Measurements from ENCODE around the gene KAZALD1.

The KAZALD1 gene

GRCh38 chr10:101085846-101086245, 24.1 kb downstream of the KAZALD1 start (continued):
- TF ChIP-seq ZNF211 (tag by site-specific recombination; IDR thresholded peaks at IDR 0.05; ENCODE audit: low read depth) (no peak), SETDB1 (IDR thresholded peaks at IDR 0.05; ENCODE audit: insufficient read length, low read length) (no peak), PRDM1 (tag by site-specific recombination; IDR thresholded peaks at IDR 0.05) (no peak), AEBP2 (tag by site-specific recombination; IDR thresholded peaks at IDR 0.05; ENCODE audit: borderline replicate concordance) (no peak), ZNF37A (tag by site-specific recombination; IDR thresholded peaks at IDR 0.05) (no peak), BCL11A (tag by site-specific recombination; IDR thresholded peaks at IDR 0.05; ENCODE audit: low read depth) (no peak), HOXA7 (CRISPR knock-in tag; IDR thresholded peaks at IDR 0.05; ENCODE audit: borderline replicate concordance) (no peak), ZEB2 (tag by site-specific recombination; IDR thresholded peaks at IDR 0.05) (no peak), YY1 (tag by site-specific recombination; IDR thresholded peaks at IDR 0.05) (no peak)

- no peak for TF ChIP-seq ZNF155 (tag by site-specific recombination; IDR thresholded peaks at IDR 0.05)
- no peak for TF ChIP-seq ZNF280D (tag by site-specific recombination; IDR thresholded peaks at IDR 0.05)
- TF ChIP-seq ZNF423 (tag by site-specific recombination; IDR thresholded peaks at IDR 0.05) = no peak
- TF ChIP-seq ZEB2 (tag by site-specific recombination; IDR thresholded peaks at IDR 0.05) = no peak
- TF ChIP-seq ZNF146 (tag by site-specific recombination; IDR thresholded peaks at IDR 0.05) = no peak
- TF ChIP-seq ZNF169 (tag by site-specific recombination; IDR thresholded peaks at IDR 0.05) = no peak
- TF ChIP-seq ZNF366 (tag by site-specific recombination; conservative IDR thresholded peaks at IDR 0.05) = no peak
- no peak for TF ChIP-seq ZNF561 (tag by site-specific recombination; IDR thresholded peaks at IDR 0.05; ENCODE audit: borderline replicate concordance)
- no peak for TF ChIP-seq ZNF544 (tag by site-specific recombination; IDR thresholded peaks at IDR 0.05)
- no peak for TF ChIP-seq ZNF140 (tag by site-specific recombination; IDR thresholded peaks at IDR 0.05)
- no peaks in the 10 kb centered on the region for H3K36me3 ChIP-seq (ENCODE audit: control insufficient read depth in 2 of 2, insufficient read depth in 1 of 2, low read length in 2 of 2)
- ChIA-PET CTCF (interaction anchor here (1.7 to 16.6 kb wide), 4 partner anchors 8 to 54 kb away, joined by 3 to 506 read pairs (median 28); partner anchors contain the start of gene TLX1), POLR2A (no interaction called here)
- no peaks in the 10 kb centered on the region for H3K4me1 ChIP-seq (ENCODE audit: control insufficient read depth, insufficient read depth, low read length)
- no peak overlapping the region for H3K4me3 ChIP-seq (ENCODE audit: low read depth, low read length)
- H3K27ac ChIP-seq (ENCODE audit: extremely low read depth, low read depth, low read length) = no peak overlapping the region
- no peaks in the 10 kb centered on the region for H3K9me3 ChIP-seq (ENCODE audit: control insufficient read depth, insufficient read depth, low read depth, low read length)
Observed at GRCh38 chr10:101087376-101087775, 25.6 kb downstream of the KAZALD1 start.

GRCh38 chr10:101087965-101088364, 26.2 kb downstream of the KAZALD1 start:
- H3K27ac ChIP-seq (ENCODE audit: extremely low read depth, low read depth, low read length) = no peak overlapping the region
- POLR2A ChIA-PET = no interaction called here
- H3K4me3 ChIP-seq (ENCODE audit: low read depth, low read length) = no peak overlapping the region
- no peaks in the 10 kb centered on the region for H3K36me3 ChIP-seq (ENCODE audit: control insufficient read depth in 2 of 2, insufficient read depth in 1 of 2, low read length in 2 of 2)
- TF ChIP-seq ZNF280D (tag by site-specific recombination; IDR thresholded peaks at IDR 0.05) (no peak), ZNF214 (tag by site-specific recombination; IDR thresholded peaks at IDR 0.05; ENCODE audit: borderline replicate concordance) (no peak), ZBTB21 (tag by site-specific recombination; IDR thresholded peaks at IDR 0.05) (no peak), ZNF561 (tag by site-specific recombination; IDR thresholded peaks at IDR 0.05; ENCODE audit: borderline replicate concordance) (no peak), ZNF639 (tag by site-specific recombination; IDR thresholded peaks at IDR 0.05) (no peak), ZNF548 (tag by site-specific recombination; IDR thresholded peaks at IDR 0.05) (no peak), ZNF426 (tag by site-specific recombination; IDR thresholded peaks at IDR 0.05) (no peak), ZNF366 (tag by site-specific recombination; conservative IDR thresholded peaks at IDR 0.05) (no peak), ZNF585B (tag by site-specific recombination; IDR thresholded peaks at IDR 0.05) (no peak)
- H3K9me3 ChIP-seq (ENCODE audit: control insufficient read depth, insufficient read depth, low read depth, low read length) = no peaks in the 10 kb centered on the region
- CTCF ChIA-PET = interaction anchor here (0.7 to 16.6 kb wide), 5 partner anchors 10 to 51 kb away, joined by 3 to 506 read pairs (median 3); partner anchors contain the start of gene TLX1
- H3K4me1 ChIP-seq (ENCODE audit: control insufficient read depth, insufficient read depth, low read length) = no peaks in the 10 kb centered on the region

All from HEK293 (cell line).